HG03108 (cell line): ENCODE measurements around the gene USP15.

Experiments
- ATAC-seq: cut with Tn5 transposase; IDR thresholded peaks from one replicate; pipeline ENCODE4 v1.9.1; 2021; ENCODE audit warnings: moderate library complexity; ENCODE audit not compliant: unreplicated experiment

Gene USP15

GRCh38 chr12:62279058-62279457 lies 18.9 kb downstream of the USP15 start:
- no peak for ATAC-seq

GRCh38 chr12:62279961-62280360 lies 19.8 kb downstream of the USP15 start:
- no peak for ATAC-seq

GRCh38 chr12:62282057-62282774 lies 22.0 kb downstream of the USP15 start:
- ATAC-seq, result no peak

DNA sequence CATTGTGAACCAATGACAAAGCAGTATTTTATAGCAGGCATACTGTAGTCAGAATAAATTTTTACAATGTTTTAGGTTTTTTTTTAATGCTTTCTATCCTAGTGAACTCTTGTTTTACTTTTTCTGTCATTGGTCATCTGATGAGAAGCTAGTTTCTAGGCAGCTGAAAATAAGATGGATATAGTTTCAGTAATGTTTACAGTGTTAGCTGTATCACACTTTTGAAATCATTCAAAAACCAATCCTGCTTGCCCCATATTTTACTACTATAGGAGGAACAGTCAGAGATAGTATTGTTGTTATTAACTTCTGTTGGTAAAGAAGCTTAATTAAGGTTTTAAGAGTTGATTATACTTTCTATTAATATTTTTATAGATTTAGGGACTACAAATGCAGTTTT lies 24.5 kb downstream of the USP15 start:
- ATAC-seq, result no peak

DNA sequence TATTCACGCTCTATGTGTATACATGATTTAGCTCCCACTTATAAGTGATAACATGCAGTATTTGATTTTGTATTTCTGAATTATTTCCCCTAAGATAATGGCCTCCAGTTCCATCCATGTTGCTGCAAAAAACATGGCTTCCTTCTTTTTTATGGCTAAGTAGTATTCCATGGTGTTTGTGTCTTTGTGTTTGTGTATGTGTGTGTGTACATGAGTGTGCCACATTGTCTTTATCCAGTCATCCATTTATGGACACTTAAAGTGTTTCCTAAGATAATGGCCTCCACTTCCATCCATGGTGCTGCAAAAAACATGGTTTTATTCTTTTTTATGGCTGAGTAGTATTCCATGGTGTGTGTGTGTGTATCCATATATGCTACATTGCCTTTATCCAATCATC lies 25.1 kb downstream of the USP15 start:
- no peak for ATAC-seq

DNA sequence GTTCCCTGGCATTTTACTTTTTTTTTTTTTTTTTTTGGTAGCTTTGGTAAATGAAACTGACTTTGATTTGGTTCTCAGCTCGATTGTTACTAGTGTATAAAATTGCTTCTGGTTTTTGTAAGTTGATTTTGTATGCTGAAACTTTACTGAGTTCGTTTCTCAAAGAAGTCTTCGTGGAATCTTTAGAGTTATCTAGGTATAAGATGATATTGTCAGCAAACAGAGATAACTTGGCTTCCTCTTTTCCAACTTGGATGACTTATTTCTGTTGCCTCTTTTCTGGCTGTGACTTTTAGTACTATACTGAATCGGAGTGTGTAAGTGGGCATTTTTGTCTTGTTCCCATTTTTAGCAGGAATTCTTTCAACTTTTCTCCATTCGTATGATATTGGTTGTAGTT lies 28.1 kb downstream of the USP15 start:
- no peak for ATAC-seq

DNA sequence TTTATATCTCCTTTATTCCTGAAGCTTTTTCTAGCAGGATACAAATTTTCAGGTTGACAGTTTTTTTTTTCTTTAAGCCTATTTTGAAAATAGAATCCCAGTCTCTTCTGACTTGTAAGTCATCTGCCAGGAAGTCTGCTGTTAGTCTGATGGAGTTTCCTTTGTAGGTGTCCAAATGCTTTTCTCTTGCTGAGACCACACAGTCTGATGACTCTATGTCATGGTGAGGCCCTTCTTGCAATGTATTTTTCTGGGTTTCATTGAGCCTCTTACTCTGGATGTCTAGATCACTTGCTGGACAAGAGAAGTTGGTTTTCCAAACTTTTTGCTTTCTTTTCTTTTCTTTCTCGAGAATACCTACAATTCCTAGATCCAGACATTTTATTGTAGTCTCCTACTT lies 30.6 kb downstream of the USP15 start:
- no peak for ATAC-seq

DNA sequence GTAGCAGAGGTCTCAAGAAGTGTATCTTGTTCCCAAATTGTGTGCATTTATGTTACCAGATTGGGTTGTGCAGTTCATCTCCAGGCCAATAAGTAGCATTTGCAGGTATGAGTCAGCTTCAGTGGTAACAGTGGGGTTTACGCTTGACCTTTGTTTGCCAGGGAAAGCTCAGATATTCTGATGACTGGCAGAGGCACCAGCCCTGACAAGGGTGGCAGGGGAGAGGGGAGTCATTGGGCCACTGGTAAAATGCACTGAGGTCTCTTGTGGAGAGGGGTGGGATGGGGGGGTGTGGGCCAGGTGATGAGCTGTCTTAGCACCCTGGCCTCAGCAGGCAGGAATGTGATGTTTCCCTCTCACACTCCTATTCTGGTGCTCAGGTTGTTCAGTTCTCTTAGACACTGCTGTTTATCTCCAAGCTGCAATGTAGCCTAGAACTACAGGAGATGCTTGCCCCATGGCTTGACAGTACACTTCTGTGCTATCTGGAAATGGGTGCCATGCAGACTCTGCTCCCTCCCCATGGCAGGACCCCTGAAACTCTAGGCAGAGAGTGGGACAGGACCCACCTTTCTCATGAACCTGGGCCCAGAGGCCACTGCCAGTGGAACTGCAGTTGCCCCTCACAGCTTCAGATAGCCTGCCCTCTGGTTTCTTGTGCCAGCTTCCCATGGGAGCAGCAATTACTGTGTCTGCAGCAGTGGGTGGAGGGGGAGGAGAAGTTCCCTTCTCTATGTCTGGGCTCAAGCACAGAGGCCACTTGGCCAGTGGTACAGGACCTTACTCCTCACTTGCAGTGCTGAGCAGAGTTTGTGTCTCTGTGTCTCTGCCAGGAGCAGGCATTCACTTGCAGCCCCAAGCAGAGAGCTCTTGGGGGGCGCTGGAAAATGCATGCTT lies 31.9 kb downstream of the USP15 start:
- ATAC-seq, result no peak

- ATAC-seq, result no peak
These were observed 32.6 kb downstream of the USP15 start for GRCh38 chr12:62292761-62293344.

DNA sequence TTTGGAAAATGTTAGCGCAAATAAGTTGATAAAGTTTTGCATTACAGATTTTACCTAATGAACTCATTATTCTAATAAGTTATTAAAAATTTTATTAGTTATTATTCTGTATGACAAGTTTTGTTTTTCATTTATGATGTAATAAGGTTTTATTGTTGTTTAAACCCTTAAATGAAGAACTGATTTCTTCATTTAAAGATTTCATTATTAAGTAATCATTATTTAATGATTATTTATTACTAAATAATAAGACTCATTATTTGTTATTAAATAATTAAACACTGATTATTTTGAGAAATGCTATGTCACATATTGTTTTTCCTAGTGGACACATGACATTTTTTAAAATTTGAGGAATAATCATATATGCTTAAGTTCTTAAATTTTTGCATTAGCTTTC lies 34.2 kb downstream of the USP15 start:
- no peak for ATAC-seq

GRCh38 chr12:62296001-62296400 lies 35.8 kb downstream of the USP15 start:
- no peak for ATAC-seq

DNA sequence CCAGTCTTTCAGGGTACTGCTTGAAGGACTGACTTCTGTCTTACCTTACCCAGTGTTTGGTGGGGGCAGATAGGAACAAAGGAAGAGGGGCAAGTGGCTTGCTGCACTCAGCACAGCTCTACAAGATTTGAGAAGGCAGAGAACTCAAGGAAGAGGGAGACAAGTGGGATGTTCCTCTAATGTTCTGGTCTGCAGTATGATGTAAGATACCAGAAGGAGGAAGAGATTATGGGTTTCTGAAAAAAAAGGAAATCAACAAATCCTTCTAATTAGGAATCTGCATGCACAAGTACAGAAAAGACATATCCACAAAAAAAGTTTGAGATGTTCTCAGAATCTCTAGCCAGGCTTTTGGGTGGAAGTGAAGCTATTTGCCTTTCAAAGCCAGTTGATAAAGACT lies 37.1 kb downstream of the USP15 start:
- ATAC-seq, result no peak

- no peak for ATAC-seq
These were observed 39.4 kb downstream of the USP15 start for GRCh38 chr12:62299617-62300016.

- no peak for ATAC-seq
These were observed 41.0 kb downstream of the USP15 start for GRCh38 chr12:62301080-62301798.

DNA sequence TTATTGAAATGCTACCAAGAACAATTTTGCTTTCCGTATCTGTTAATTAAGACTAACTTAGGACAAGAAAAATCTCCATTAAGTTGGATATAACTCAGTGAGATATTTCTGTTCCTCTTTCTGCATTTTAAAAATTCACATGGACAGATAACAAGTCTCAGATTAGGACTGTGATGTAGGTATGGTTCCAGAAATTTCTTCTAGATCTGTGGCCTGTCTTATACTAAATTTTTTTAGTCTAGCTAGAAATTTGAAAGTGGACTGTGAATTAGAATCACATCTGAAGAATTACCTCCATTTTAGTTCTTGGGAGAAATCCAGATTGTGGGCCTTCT lies 41.6 kb downstream of the USP15 start:
- ATAC-seq, result no peak

DNA sequence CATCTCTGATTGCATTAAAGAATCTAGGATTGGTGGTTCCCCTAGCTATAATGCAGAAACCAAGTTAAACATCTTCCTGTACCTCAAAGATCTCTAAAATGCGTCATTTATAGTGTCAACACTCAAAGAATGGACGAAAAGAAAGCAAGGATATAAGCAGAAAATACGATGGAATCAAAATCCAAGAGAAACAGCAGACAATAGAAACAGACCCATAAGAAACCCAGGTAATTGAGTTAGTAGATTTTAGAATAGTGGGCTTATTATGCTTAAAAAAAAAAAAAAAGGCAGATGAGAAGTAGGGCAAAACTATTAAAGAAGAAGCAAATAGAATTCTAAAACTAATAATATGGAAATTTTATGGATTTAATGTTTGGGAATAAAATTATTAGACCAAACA lies 44.4 kb downstream of the USP15 start:
- ATAC-seq, result no peak

DNA sequence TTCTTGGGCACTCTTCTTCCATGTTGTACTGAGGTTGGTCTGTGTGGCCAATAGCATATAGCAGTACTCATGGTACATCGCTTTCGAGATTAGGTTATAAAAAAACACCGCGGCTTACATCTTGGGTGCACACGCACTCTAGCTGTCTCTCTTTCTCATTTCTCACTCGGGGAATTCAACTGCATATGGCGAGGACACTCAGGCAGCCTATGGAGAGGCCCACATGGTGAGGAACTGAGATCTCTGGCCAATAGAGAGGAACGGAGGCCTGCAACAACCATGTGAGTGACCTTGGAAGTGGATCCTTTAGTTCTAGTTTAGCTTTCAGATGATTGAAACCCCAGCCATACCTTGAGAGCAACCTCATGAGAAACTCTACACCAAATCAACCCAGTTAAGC lies 45.6 kb downstream of the USP15 start:
- no peak for ATAC-seq

DNA sequence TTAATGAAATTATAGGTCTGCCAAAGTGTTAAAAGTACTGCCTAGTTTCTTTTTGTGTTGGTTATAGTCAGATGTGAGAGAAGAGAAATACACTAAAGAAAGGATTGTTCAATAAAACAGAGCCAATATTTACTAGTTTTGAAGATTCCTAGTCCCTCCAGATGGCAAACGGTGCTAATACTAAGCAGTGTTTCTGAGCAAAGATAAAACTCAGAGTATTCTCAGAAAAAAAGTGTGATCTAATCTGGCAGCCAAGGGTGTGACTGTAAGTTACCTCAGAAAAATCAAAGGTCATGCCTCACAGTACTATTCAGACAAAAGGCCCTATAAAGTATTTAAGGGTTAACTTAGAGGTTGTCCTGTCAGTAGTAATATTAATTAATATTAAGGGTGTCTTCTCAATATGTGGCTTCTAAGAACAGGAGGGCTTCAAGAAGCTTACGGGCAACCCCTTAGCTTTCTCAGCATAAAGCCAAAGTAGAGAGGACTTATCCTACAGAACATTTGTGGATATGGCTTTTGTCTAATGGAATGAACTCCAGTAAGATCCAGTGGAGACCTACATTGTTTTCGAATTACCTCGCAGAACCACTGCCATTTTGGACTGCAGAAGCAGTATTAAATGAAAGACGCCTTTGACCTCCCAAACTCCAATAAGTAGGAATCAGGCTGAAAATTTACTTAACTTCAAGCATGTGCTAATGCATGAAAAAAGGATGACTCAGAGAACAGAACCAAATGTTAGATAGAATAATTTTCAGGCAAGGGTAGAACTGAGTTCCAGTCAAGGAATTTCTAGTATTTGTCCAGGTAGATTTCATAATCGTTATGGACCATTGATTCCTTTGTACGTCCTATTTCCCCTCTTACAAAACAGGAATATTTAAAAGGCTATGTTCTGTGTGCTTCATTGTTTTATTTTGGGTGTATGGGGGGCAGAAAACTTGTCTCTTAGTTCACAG lies 46.6 kb downstream of the USP15 start:
- no peak for ATAC-seq

GRCh38 chr12:62308201-62308600 lies 48.0 kb downstream of the USP15 start:
- ATAC-seq, result no peak

- ATAC-seq, result no peak
These were observed 53.6 kb downstream of the USP15 start for GRCh38 chr12:62313727-62314380.
